HepG2 (cell line): ENCODE results near the gene ACBD6. TPM values are rescaled to one million over a fixed set of nuclear protein-coding genes. Genes with fewer than 3 reads are reported as not detected.

Experiments
- ATAC-seq: fragments of 200-7000 bp; cut with Tn5 transposase; 3 replicates; pipeline ENCODE4 v1.9.1; 2020; ENCODE audit warnings: mild to moderate bottlenecking, moderate library complexity
- BruUV-seq: library from RNA; stranded (reverse); fragments of 400-500 nt; replicated peaks from 2 replicates; lab custom pipeline; 2021; lab: Mats Ljungman, UMichigan
- CTCF ChIA-PET: fragments of 300-600 bp; formaldehyde crosslinking; extraction: SDS; loops from one replicate; lab custom pipeline; 2021; ENCODE audit warnings: low total read pairs, inconsistent platforms, low intra/inter-chr PET ratio; lab: Yijun Ruan, JAX
- POLR2A ChIA-PET: fragments of 350-600 bp; sonication (Branson Sonifier 250); formaldehyde crosslinking; loops from one replicate; lab custom pipeline; 2020; ENCODE audit warnings: antibody characterized with exemption, inconsistent platforms; lab: Yijun Ruan, JAX
- DNase-seq: peaks from one replicate; pipeline ENCODE4 v3.0.0-alpha.2; 2015; ENCODE audit warnings: low spot score
- FAIRE-seq: peaks from 3 replicates; lab custom pipeline; 2011; peaks lifted over from hg19 to GRCh38; lab: Jason Lieb, UNC
- H2AFZ ChIP-seq: one replicate; pipeline ENCODE4 v1.6.1; 2011; ENCODE audit warnings: low read length, inconsistent platforms
- H3K27ac ChIP-seq: fragments of 300-600 bp; 3 replicates; pipeline ENCODE4 v1.8.0; 2011; ENCODE audit warnings: mixed run types, mild to moderate bottlenecking, mixed read lengths, low read length, inconsistent platforms; ENCODE audit not compliant: insufficient read depth; ENCODE audit errors: extremely low read length
- H3K27me3 ChIP-seq, 2 experiments: fragments of 200-600 bp in 1 of 2; 2 replicates in 1 of 2; 3 replicates in 1 of 2; pipeline versions ENCODE4 v1.6.0 to v1.8.0; 2011; ENCODE audit warnings: low read length in 2 of 2, mild to moderate bottlenecking in 2 of 2, moderate library complexity in 2 of 2, inconsistent platforms in 1 of 2; ENCODE audit not compliant: insufficient read depth in 2 of 2, control insufficient read depth in 1 of 2
- H3K36me3 ChIP-seq, 2 experiments: fragments of 200-600 bp in 1 of 2; replicated peaks in 1 of 2; 2 replicates in 1 of 2; 3 replicates in 1 of 2; pipeline versions ENCODE4 v1.5.1 to v1.8.0; 2011; ENCODE audit warnings: low read length in 2 of 2, inconsistent platforms in 1 of 2; ENCODE audit not compliant: insufficient read depth in 2 of 2, control insufficient read depth in 1 of 2
- H3K4me1 ChIP-seq: 2 replicates; pipeline ENCODE4 v1.5.1; 2012; ENCODE audit warnings: low read length, inconsistent platforms; ENCODE audit not compliant: insufficient read depth
- H3K4me2 ChIP-seq: 2 replicates; pipeline ENCODE4 v1.6.0; 2011; ENCODE audit warnings: low read depth, low read length, inconsistent platforms
- H3K4me3 ChIP-seq, 3 experiments: fragments of 200-600 bp in 1 of 3; sonication (generic), shearing (Covaris generic) in 1 of 3; replicated peaks in 1 of 3; 2 replicates each; pipeline ENCODE4 v1.5.1; 2011 to 2016; ENCODE audit warnings: low read length in 3 of 3, inconsistent platforms in 2 of 3, low read depth in 2 of 3, mild to moderate bottlenecking in 2 of 3, control low read depth in 1 of 3, mixed read lengths in 1 of 3; ENCODE audit not compliant: insufficient read depth in 1 of 3
- H3K79me2 ChIP-seq: one replicate; pipeline ENCODE4 v1.6.1; 2011; ENCODE audit warnings: low read length, inconsistent platforms; ENCODE audit not compliant: insufficient read depth
- H3K9ac ChIP-seq: 2 replicates; pipeline ENCODE4 v1.6.0; 2011; ENCODE audit warnings: mild to moderate bottlenecking, low read depth, low read length, inconsistent platforms; ENCODE audit not compliant: insufficient read depth
- H3K9me3 ChIP-seq: 2 replicates; pipeline ENCODE4 v1.5.1; 2012; ENCODE audit warnings: mild to moderate bottlenecking, low read length
- H4K20me1 ChIP-seq: 2 replicates; pipeline ENCODE4 v1.6.0; 2011; ENCODE audit warnings: inconsistent platforms, mild to moderate bottlenecking, low read length, moderate library complexity; ENCODE audit not compliant: insufficient read depth
- SETDB1 ChIP-seq: sonication (generic); formaldehyde crosslinking; IDR thresholded peaks from 2 replicates; pipeline ENCODE4 v1.5.1; 2020; ENCODE audit warnings: missing genetic modification reagents, mild to moderate bottlenecking, borderline replicate concordance
- TAF15 ChIP-seq: fragments of 200-400 bp; formaldehyde crosslinking; IDR thresholded peaks from one replicate; pipeline ENCODE4 v1.6.1; 2018; ENCODE audit warnings: mild to moderate bottlenecking, low read depth, low read length; ENCODE audit not compliant: poor library complexity, severe bottlenecking
- ZBTB25 ChIP-seq: IDR thresholded peaks from 2 replicates; pipeline ENCODE4 v1.6.1; 2018; ENCODE audit warnings: missing genetic modification reagents
- ZNF234 ChIP-seq: sonication (generic); formaldehyde crosslinking; conservative IDR thresholded peaks from 2 replicates; pipeline ENCODE4 v1.5.1; 2020; ENCODE audit warnings: mild to moderate bottlenecking, missing genetic modification reagents
- ZNF354B ChIP-seq: sonication (generic); formaldehyde crosslinking; IDR thresholded peaks from 2 replicates; pipeline ENCODE4 v1.8.0; 2022; ENCODE audit warnings: mild to moderate bottlenecking, missing genetic modification reagents
- ZNF44 ChIP-seq: sonication (generic); formaldehyde crosslinking; IDR thresholded peaks from 2 replicates; pipeline ENCODE4 v1.5.1; 2020; ENCODE audit warnings: mild to moderate bottlenecking, missing genetic modification reagents
- WGBS: methylation state at CpG from one replicate; pipeline ENCODE4 v1.1.6; 2017; ENCODE audit warnings: low lambda C conversion rate; 5-methylcytosine and 5-hydroxymethylcytosine counted together
- in situ Hi-C: cut with HindIII; loops from 2 replicates; pipeline ENCODE4 v1.10.0; 2017; ENCODE audit warnings: low pct_unique_long_range_greater_than_20kb; ENCODE audit not compliant: extremely low pct_ligation_motif_present
- intact Hi-C: fragments of 100-400 bp; cut with micrococcal nuclease; formaldehyde crosslinking; loops from one replicate; pipeline ENCODE4 v1.10.0; 2022; ENCODE audit not compliant: unreplicated experiment
- polyA plus RNA-seq, 8 experiments: library from polyadenylated mRNA; depleted of rRNA in 3 of 8; stranded (reverse) in 7 of 8; unstranded in 1 of 8; fragments of >200 nt; fragmentation: Illumina TruSeq in 4 of 8; extraction: Trizol in 4 of 8; gene quantifications; 2 replicates each; pipeline versions ENCODE4 v1.2.1 to v1.2.3, GENCODE V29; 2011 to 2016; ENCODE audit warnings: low read depth in 4 of 8, missing spikeins in 1 of 8, mixed read lengths in 1 of 8; ENCODE audit not compliant: insufficient read depth in 1 of 8
- total RNA-seq, 5 experiments: library from RNA; depleted of rRNA; stranded (reverse); fragments of >200 nt; fragmentation: Illumina TruSeq; extraction: Trizol; gene quantifications; 2 replicates each; pipeline ENCODE4 v1.2.3, GENCODE V29; 2016; ENCODE audit warnings: low read depth in 1 of 5

ACBD6 gene
- total and polyA plus RNA-seq, 2 of the 13 experiments (the other 11 are each of a cell fraction or from before 2014, with no cell fraction given) = 33.5 to 47.2 TPM

GRCh38 chr1:180275726-180276125, 226.7 kb downstream of the ACBD6 start (continued):
- TF ChIP-seq ZNF234 (no peak), ZBTB25 (CRISPR knock-in tag) (no peak)

GRCh38 chr1:180274221-180274620, 228.2 kb downstream of the ACBD6 start:
- H3K27ac ChIP-seq = no peak overlapping the region
- ChIA-PET CTCF (no interaction called here), POLR2A (no interaction called here)
- H3K9ac ChIP-seq = no peak overlapping the region
- H3K4me1 ChIP-seq = peaks cover 21% of the 10 kb centered on the region
- no peak for DNase-seq
- intact Hi-C loops (no loop called here), in situ Hi-C loops (no loop called here)
- H3K27me3 ChIP-seq = no peaks in the 10 kb centered on the region
- no peak overlapping the region for H2AFZ ChIP-seq
- no TSS peak for BruUV-seq
- ATAC-seq = no peak
- no peaks in the 10 kb centered on the region for H3K79me2 ChIP-seq
- TF ChIP-seq SETDB1 (CRISPR knock-in tag) = no peak
- no peak for TF ChIP-seq ZNF354B (CRISPR knock-in tag)
- no peak for TF ChIP-seq ZNF44
- no peaks in the 10 kb centered on the region; the same call in 1 of the 2 replicates for H4K20me1 ChIP-seq
- no peak overlapping the region for H3K4me3 ChIP-seq
- H3K36me3 ChIP-seq = peaks cover 1 to 20% of the 10 kb centered on the region in 2 experiments; a peak in 2 of 5 replicates
- no peak for FAIRE-seq
- H3K4me2 ChIP-seq = no peak overlapping the region
- WGBS = 96% methylated on average over 7 of the region's 11 CpGs
- H3K9me3 ChIP-seq = no peaks in the 10 kb centered on the region

- no peak overlapping the region for H3K27ac ChIP-seq
- H3K27me3 ChIP-seq = no peaks in the 10 kb centered on the region
- no peak overlapping the region for H3K9ac ChIP-seq
- intact Hi-C loops (no loop called here), in situ Hi-C loops (no loop called here)
- CTCF ChIA-PET = no interaction called here
- H3K9me3 ChIP-seq = no peaks in the 10 kb centered on the region
- FAIRE-seq = no peak
- no peak overlapping the region for H3K4me2 ChIP-seq
- POLR2A ChIA-PET = no interaction called here
- peaks cover 27% of the 10 kb centered on the region for H3K4me1 ChIP-seq
- 82% methylated on average over 2 of the region's 2 CpGs for WGBS
- H3K79me2 ChIP-seq = no peaks in the 10 kb centered on the region
- BruUV-seq = no TSS peak
- DNase-seq = no peak
- no peak for TF ChIP-seq TAF15
- H3K4me3 ChIP-seq = no peak overlapping the region
- H4K20me1 ChIP-seq = no peaks in the 10 kb centered on the region; the same call in 1 of the 2 replicates
- no peak for ATAC-seq
- H2AFZ ChIP-seq = no peak overlapping the region
- peaks cover 0 to 15% of the 10 kb centered on the region in 2 experiments; a peak in 2 of 5 replicates for H3K36me3 ChIP-seq
Observed at GRCh38 chr1:180273066-180273465, 229.3 kb downstream of the ACBD6 start.
